ENCODE data around the gene TNP1.

TNP1 gene

GRCh38 chr2:216839688-216840087 lies 20.2 kb downstream of the TNP1 start:
- TF ChIP-seq ZFX (IDR thresholded peaks at IDR 0.05): no peak
- no peak for TF ChIP-seq CTCF (conservative IDR thresholded peaks at IDR 0.05)
- no peak overlapping the region for H3K27ac ChIP-seq

- no peak for TF ChIP-seq ZFX (IDR thresholded peaks at IDR 0.05)
- H3K27ac ChIP-seq: no peak overlapping the region
These were observed 21.7 kb downstream of the TNP1 start for GRCh38 chr2:216838151-216838550.

- H3K27ac ChIP-seq: no peak overlapping the region
- TF ChIP-seq CTCF (conservative IDR thresholded peaks at IDR 0.05) (no peak), ZFX (IDR thresholded peaks at IDR 0.05) (no peak)
These were observed 22.1 kb downstream of the TNP1 start for GRCh38 chr2:216837740-216838139.

GRCh38 chr2:216833061-216833460 lies 26.8 kb downstream of the TNP1 start:
- TF ChIP-seq CTCF (conservative IDR thresholded peaks at IDR 0.05): no peak
- no peak for TF ChIP-seq ZFX (IDR thresholded peaks at IDR 0.05)
- no peak overlapping the region for H3K27ac ChIP-seq

- no peak overlapping the region for H3K27ac ChIP-seq
- no peak for TF ChIP-seq ZFX (IDR thresholded peaks at IDR 0.05)
- no peak for TF ChIP-seq CTCF (conservative IDR thresholded peaks at IDR 0.05)
These were observed 29.5 kb downstream of the TNP1 start for GRCh38 chr2:216830346-216830745.

- H3K27ac ChIP-seq: no peak overlapping the region
- no peak for TF ChIP-seq CTCF (conservative IDR thresholded peaks at IDR 0.05)
- TF ChIP-seq ZFX (IDR thresholded peaks at IDR 0.05): no peak
These were observed 30.3 kb downstream of the TNP1 start for GRCh38 chr2:216829533-216829932.

- H3K27ac ChIP-seq: no peak overlapping the region
- TF ChIP-seq CTCF (conservative IDR thresholded peaks at IDR 0.05) (no peak), ZFX (IDR thresholded peaks at IDR 0.05) (no peak)
These were observed 32.7 kb downstream of the TNP1 start for GRCh38 chr2:216827073-216827720.

- H3K27ac ChIP-seq: no peak overlapping the region
- TF ChIP-seq CTCF (conservative IDR thresholded peaks at IDR 0.05): no peak
These were observed 37.4 kb downstream of the TNP1 start for GRCh38 chr2:216822470-216822869.
